ENCODE results near the gene INHBC. TPM values are rescaled to one million over a fixed set of nuclear protein-coding genes. Genes with fewer than 3 reads are reported as not detected.

Gene INHBC
- total RNA-seq, 2 experiments from 2014 or later: 0.20 to 0.33 TPM

DNA sequence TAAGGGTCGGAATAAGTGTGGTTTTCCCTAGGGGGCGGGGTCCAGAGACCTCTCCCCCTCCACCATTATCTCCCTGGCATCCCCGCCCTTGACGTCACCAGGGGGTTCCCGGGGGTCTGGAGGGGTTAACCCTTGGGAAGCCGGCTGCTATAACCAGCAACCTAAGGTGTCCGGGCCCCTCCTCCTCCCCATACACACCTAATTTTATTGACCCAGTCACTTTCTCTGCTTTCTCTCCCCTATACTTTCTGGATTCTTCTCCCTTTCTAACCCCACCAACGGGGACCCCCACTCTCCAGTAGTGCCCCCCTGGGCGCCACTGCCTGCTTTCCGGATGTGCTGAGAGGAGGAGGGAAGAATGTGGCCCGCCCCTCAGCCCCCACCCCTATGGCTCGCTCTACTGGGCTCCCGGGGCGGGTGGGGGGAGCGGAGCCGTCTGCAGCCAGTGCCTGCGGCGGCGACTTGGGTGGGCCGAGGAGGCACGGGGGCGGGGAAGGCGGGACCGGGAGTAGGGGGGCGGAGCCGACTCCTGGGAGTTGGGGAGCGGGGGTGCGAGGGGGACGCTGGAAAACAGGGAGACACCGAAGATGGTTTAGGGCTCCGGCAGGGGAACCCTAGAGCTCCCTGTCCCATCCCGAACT is 26.8 kb downstream of the INHBC start:
- DNase-seq: peak in 5 of 14 experiments; percentile 24 to 59 (median 49)
- Histone ChIP-seq H3K27ac (ENCODE audit: low read depth in 1 of 2, low read length in 2 of 2) (no peak overlapping the region), H3K36me3 (ENCODE audit: insufficient read depth, low read length) (no peaks in the 10 kb centered on the region), H3K4me3 (ENCODE audit: low read length) (peak overlapping the region; percentile 52), H3K4me1 (ENCODE audit: insufficient read depth, low read length) (peaks cover 52% of the 10 kb centered on the region), H3K9me3 (ENCODE audit: control insufficient read depth in 1 of 2, insufficient read depth in 1 of 2, low read length in 2 of 2) (no peaks in the 10 kb centered on the region), H3K27me3 (ENCODE audit: control insufficient read depth in 1 of 2, insufficient read depth in 2 of 2, low read length in 2 of 2) (peaks cover 9 to 14% of the 10 kb centered on the region in 2 experiments)
- Mint-ChIP-seq H3K4me1 (ENCODE audit: low read depth) (peaks cover 50% of the 10 kb centered on the region), H3K4me3 (peak overlapping the region; percentile 94), H3K27me3 (peaks cover 26% of the 10 kb centered on the region), H3K9me3 (no peaks in the 10 kb centered on the region), H3K36me3 (ENCODE audit: low read depth) (peaks cover 8% of the 10 kb centered on the region), H3K27ac (no peak overlapping the region)
- CTCF ChIA-PET: interaction anchor here (0.8 to 4.6 kb wide), 3 partner anchors 10 to 19 kb away, joined by 3 to 35 read pairs (median 10); partner anchors contain the start of gene ARHGAP9
- POLR2A ChIA-PET: interaction anchor here (0.7 to 6.5 kb wide), 7 partner anchors 8 to 1494 kb away, joined by 3 to 93 read pairs (median 5); partner anchors contain the start of genes ARHGAP9, DCTN2 and SHMT2
- TF ChIP-seq CTCF (IDR thresholded peaks at IDR 0.05): no peak
- intact Hi-C loops (cut with DNase I, micrococcal nuclease): no loop called here
- ATAC-seq (ENCODE audit: poor library complexity): no peak

GRCh38 chr12:57461917-57462250 is 27.3 kb downstream of the INHBC start:
- H3K4me3 Mint-ChIP-seq: peak overlapping the region; percentile 94
- no peaks in the 10 kb centered on the region for H3K9me3 Mint-ChIP-seq
- CTCF ChIA-PET: interaction anchor here (0.6 to 4.6 kb wide), 7 partner anchors 10 to 84 kb away, joined by 3 to 35 read pairs (median 5); partner anchors contain the start of genes ARHGAP9 and DDIT3
- H3K36me3 ChIP-seq (ENCODE audit: insufficient read depth, low read length): no peaks in the 10 kb centered on the region
- POLR2A ChIA-PET: interaction anchor here (1.0 to 6.5 kb wide), 5 partner anchors 8 to 1494 kb away, joined by 4 to 93 read pairs (median 7); partner anchors contain the start of genes ARHGAP9 and DCTN2
- H3K27ac ChIP-seq (ENCODE audit: low read depth in 1 of 2, low read length in 2 of 2): no peak overlapping the region
- intact Hi-C loops (cut with DNase I, micrococcal nuclease): loop anchor here (1.0 to 2.0 kb wide), 2 partner anchors 15 to 249 kb away; no protein-coding TSS in a partner anchor
- peak overlapping the region; percentile 52 for H3K4me3 ChIP-seq (ENCODE audit: low read length)
- no peak for TF ChIP-seq CTCF (IDR thresholded peaks at IDR 0.05)
- H3K9me3 ChIP-seq (ENCODE audit: control insufficient read depth in 1 of 2, insufficient read depth in 1 of 2, low read length in 2 of 2): no peaks in the 10 kb centered on the region
- ATAC-seq (ENCODE audit: poor library complexity): no peak
- peaks cover 51% of the 10 kb centered on the region for H3K4me1 Mint-ChIP-seq (ENCODE audit: low read depth)
- H3K36me3 Mint-ChIP-seq (ENCODE audit: low read depth): peaks cover 8% of the 10 kb centered on the region
- peaks cover 52% of the 10 kb centered on the region for H3K4me1 ChIP-seq (ENCODE audit: insufficient read depth, low read length)
- peaks cover 9 to 14% of the 10 kb centered on the region in 2 experiments for H3K27me3 ChIP-seq (ENCODE audit: control insufficient read depth in 1 of 2, insufficient read depth in 2 of 2, low read length in 2 of 2)
- DNase-seq: peak in 3 of 14 experiments; percentile 21 to 53 (median 52)
- peaks cover 26% of the 10 kb centered on the region for H3K27me3 Mint-ChIP-seq
- no peak overlapping the region for H3K27ac Mint-ChIP-seq

- intact Hi-C loops (cut with DNase I, micrococcal nuclease): loop anchor here (1.0 to 2.0 kb wide), 2 partner anchors 14 to 249 kb away; no protein-coding TSS in a partner anchor
- CTCF ChIA-PET: interaction anchor here (0.6 to 4.6 kb wide), 8 partner anchors 9 to 83 kb away, joined by 3 to 35 read pairs (median 4); partner anchors contain the start of genes ARHGAP9 and DDIT3
- POLR2A ChIA-PET: interaction anchor here (1.0 to 6.5 kb wide), 4 partner anchors 10 to 1495 kb away, joined by 4 to 93 read pairs (median 6); partner anchors contain the start of genes ARHGAP9 and DCTN2
- ATAC-seq (ENCODE audit: poor library complexity) (peak; percentile 71), DNase-seq (peak; percentile 82 to 94 (median 86))
- Histone ChIP-seq H3K4me3 (ENCODE audit: low read length) (peak overlapping the region; percentile 52), H3K27me3 (ENCODE audit: control insufficient read depth in 1 of 2, insufficient read depth in 2 of 2, low read length in 2 of 2) (peaks cover 9 to 14% of the 10 kb centered on the region in 2 experiments), H3K36me3 (ENCODE audit: insufficient read depth, low read length) (no peaks in the 10 kb centered on the region), H3K4me1 (ENCODE audit: insufficient read depth, low read length) (peaks cover 52% of the 10 kb centered on the region), H3K27ac (ENCODE audit: low read depth in 1 of 2, low read length in 2 of 2) (no peak overlapping the region), H3K9me3 (ENCODE audit: control insufficient read depth in 1 of 2, insufficient read depth in 1 of 2, low read length in 2 of 2) (no peaks in the 10 kb centered on the region)
- Mint-ChIP-seq H3K9me3 (no peaks in the 10 kb centered on the region), H3K4me3 (peak overlapping the region; percentile 94), H3K36me3 (ENCODE audit: low read depth) (peaks cover 8% of the 10 kb centered on the region), H3K27me3 (peaks cover 26% of the 10 kb centered on the region), H3K27ac (peak overlapping the region; percentile 62), H3K4me1 (ENCODE audit: low read depth) (peaks cover 55% of the 10 kb centered on the region)
- TF ChIP-seq CTCF (IDR thresholded peaks at IDR 0.05): peak; percentile 92
These were observed 27.8 kb downstream of the INHBC start for GRCh38 chr12:57462251-57462911.
